HG03045 (cell line): ENCODE measurements around the gene GRK2.

Experiments
- ATAC-seq: cut with Tn5 transposase; IDR thresholded peaks from one replicate; pipeline ENCODE4 v1.9.1; 2021; ENCODE audit warnings: mild to moderate bottlenecking, moderate library complexity; ENCODE audit not compliant: unreplicated experiment

Gene GRK2

DNA sequence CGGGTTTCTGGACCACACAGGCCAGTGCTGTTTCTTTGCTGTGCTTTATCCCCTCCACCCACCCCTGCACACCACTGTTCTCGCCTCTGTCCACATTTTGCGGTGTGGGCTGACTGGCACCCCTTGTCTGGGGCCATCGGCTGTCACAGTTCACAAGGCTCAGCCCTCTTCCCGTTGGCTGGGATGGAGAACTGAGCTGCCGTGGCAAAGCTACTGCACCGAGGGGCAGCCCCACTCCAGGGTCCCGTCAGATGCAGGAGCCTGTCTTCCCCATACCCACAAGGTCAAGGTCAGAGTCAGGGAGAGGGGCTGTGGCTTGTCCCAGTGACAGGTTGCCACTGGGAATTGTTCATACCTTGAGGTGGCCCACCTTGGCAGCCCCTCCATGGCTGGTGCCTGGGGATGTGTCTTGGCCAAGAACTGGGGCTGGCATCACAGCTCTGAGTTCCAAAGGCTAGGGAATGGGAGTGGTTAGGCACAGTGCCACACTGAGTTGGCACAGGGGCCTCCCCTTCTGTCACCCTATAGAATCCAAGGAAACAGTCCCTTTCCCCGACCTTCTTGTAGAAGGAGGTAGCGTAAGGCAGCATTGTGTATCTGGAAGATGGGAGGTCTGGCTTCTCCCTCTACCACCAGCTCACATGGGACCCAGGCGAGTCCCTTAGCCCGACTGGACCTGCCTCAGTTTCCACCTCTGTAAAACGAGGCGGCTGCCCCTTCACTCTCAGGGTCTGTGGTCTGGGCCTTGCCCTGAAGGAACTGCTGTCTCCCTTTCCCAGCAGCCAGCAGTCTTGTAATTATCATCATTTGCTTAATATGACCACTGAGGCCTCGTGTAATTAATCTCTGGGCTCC, 3.4 kb downstream of the GRK2 start:
- no peak for ATAC-seq

DNA sequence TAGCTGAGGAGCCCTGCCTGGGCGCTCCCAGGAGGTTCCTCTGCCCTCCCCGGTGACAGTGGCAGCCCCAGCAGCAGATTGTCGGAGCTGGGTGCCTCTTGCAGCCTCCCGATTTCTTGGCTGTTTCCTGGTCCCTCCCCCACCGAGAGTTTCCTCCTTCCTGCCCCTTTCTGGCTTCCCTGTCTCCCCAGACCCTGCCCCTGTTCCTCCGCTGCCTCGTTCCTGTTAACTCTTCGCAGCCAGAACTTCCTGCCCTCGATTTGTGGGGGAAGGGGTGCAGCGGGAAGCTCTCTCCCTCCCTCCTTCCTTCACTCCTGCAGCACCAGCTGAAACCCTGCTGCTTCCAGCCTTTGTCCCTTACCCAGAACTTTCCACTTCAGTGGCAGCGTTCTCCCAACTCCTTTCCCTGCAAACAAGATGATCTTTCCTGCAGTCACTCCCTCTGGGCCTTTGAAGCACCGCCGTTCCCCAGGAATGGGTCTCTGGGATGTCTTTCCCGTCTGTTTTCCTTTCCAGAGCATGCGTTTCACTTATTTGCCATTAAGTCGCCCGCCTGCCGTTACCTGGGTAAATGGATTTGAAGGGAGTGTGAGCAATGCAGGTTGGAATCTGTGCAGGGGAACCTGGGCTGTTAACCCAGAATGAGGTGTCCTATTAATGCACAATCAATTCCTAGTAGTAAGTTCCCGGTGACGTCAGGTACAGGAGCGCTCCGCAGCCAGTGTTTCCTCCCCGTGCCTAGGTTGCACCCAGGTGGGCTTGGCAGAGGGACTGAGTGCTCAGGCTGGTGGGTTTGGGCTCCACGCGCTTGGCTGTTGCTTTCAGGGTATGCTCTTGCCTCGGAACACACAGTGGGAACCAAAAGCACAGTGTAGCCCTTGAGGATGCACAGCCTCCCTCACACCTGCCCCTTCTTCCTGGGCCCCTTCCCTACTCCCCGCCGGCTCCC, 4.3 kb downstream of the GRK2 start:
- ATAC-seq = no peak

DNA sequence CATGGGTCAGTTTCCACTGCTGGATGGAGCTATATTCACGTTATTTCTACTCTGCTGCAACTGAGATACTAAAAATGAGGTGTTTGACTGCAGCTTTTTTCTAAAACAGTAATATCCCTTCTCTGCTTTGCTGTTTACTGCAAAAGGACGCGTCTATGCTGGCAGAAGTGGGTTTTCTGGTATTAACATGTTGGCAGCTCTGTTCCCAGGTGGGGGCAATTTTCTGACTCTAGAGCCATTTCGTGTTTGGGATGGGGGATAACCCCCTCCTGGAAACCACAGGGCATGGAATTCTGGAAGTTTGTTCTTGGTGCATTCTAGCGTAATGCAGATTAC, 4.9 kb downstream of the GRK2 start:
- ATAC-seq = no peak

DNA sequence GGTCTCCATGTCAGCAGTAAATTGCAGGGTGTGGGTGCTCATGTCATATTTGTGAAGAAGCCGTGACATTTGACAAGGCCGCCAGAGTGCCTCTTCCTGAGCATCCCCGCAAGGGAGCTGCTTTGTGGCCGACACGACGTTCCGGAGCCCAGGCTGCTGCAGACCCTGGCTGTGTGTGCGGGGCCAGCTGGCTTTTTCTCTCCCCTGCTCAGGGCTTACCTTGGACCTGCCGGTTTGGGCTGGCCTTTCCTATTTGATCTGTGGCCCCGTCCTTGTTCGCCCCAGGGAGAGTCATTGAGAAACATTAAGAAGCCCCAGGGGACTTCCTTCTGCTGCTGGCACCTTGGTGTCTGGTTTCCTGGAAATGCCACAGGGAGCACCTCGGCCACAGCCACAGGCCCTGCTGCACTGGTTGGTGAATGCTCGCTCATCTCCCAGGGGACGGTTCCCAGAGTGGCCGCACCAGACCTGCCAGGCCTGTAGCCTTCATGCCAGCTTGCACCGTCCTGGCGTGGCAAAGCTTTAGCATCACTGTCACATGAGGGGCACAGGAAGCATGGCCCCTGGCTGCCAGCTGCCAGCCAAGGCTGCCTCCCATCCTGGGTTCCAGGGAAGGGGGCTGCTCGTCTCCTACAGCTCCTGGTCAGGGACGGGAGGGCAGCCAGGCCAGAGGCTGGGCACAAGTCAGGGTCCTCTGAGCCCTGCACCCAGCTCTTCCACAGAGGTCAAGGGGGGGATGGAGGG, 5.4 kb downstream of the GRK2 start:
- ATAC-seq = no peak

DNA sequence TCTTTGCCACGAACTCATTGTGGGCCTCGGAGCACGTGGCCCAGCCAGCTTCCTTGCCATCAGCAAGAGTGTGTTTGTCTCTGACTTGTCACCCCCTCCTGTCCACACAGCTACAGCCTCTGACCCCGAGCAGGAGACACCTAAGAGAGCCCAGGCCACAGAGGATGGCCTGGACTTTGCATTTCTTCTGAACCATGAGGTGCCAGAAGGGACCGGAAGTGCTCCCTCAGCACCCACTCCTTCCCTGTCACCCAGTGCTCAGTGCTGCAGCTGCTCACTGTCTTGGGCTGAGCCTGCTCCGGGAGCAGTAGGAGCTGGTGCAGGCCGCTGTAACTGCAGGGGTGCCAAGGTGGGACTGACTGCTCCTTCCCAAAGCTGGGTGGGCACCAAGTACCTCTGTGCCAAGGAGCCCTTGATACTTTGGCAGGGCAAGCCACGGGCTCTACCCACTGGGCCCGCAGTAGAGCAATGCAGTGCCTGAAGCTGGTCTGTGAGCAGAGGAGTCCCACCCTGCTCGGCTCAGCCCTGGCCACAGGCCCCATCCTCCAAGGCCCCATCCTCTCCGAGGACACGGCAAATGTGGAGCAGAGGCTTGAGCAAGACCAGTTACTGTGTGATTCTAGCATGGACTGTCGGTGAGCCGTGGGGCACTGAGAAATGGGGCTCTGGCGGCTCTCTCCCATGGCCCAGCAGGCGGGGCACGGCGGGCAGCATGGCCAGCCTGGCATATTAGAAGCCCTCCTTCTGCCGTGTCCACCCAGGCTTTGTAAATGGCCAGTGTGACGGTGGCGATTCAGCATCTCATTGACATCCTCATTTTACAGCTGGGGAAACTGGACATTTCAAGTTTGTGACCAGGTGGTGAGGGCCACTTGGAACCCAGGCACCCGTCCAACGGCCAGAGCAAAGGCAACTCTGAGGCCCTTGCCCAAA, 6.3 kb downstream of the GRK2 start:
- ATAC-seq = no peak

DNA sequence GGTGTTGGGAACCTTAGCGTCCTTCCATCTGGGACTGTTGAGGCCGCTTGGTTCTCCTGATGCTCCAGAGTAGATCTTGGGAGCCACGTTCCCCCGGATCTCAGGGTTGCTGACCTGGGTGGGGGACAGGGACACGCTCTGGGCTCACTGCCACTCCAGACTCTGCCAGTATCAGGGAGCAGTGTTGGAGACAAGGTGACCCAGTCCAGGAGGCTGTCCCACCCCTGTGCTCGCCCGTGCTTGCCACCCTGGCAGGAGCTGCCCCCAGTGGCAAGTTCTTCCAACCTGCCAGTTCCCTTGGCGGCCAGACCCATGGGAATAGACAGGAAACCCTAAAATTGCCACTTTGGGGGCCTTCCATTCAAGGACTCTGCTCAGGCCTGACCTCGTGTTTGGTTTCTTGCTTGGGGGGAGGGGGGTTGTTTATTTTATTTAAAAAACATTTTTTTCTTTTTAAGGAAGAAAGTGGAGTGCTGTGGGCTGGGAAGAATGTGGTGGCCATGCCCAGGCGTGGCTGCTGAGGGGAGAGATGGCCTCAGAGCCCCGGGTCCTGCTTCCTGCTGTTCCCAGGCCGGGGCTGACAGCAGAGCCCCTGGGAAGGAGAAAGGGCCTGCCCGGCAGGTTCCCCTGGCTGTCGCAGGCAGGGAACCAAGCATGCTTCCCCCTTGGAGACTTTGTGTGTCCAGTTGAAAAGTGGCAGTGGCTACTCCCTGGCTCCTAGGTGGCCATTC, 7.2 kb downstream of the GRK2 start:
- ATAC-seq = no peak

DNA sequence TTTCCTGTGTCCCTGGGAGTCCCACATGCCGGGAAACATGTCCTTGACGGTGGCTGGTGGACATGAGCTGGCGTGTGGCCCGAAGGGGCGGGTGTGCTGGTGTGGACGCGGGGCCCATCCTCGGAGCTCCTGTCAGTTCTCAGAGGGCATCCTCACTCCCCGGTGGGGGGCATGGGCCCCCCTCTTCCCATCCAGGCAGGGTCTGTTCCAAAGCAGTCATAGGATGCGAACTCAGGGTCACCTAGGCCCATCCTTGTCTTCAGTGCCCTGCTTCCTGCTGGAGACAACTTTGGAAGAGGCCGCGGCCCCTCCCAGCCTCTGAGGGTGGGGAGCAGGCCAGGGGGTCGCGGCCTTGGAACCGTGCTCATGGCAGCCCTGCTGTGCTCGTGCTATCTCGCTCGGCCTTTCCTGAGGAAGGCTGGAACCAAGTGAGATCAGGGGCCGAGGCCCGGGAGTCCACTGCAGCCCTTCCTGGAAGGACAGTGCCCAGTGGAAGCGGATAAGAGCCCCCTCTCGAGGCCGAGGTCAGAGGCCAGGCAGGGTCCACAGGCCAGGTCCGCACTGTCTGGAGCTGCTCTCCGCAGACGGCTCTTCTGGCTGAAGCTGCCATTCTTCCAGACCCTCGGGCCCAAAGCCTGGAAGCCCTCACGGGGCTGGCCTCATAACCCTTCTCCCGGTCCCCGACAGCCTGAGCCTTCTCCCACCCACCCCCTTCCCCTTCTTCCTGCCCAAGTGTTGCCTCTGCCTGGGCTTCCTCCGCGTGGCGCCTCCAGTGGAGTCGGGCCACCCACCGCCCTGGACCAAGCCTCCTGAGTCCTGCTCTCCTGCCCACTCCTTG, 8.7 kb downstream of the GRK2 start:
- no peak for ATAC-seq

DNA sequence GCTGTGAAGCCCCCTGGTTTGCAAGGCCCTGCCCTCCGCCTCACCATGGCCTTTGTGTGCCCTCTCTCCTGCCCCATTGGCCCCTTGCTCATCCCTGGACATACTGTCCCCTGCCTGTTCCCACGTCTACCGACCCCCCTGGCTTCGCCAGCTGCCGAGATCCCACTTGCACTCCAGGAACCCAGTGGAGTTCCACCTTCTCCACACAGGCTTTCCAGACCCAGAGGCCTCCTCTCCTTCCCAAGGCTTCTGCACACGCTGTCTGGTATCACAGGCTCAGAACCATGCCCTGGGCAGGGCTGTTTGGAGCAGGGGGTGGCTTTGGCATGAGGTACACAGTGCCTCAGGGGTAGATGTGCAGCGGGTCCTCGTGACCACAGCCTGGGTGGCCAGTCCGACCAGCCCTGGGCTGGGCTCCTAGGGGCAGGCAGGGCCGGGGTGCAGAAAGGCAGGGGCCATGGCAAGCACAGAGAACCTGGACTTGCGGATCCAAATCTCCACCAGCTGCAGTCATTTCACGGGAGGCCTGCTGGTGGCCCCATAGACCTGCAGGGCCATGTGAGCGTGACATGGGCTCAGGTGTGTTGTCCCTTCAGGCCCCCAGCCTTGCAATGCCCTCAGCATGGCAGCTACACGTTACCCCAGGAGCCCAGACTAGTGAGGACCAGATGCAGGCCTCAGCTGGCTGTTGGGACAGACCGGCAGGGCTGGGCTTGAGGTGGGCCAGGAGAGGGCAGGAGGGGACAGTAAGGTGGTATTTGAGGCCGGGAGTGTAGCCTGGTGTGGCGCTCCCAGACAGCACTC, 9.5 kb downstream of the GRK2 start:
- ATAC-seq = no peak

DNA sequence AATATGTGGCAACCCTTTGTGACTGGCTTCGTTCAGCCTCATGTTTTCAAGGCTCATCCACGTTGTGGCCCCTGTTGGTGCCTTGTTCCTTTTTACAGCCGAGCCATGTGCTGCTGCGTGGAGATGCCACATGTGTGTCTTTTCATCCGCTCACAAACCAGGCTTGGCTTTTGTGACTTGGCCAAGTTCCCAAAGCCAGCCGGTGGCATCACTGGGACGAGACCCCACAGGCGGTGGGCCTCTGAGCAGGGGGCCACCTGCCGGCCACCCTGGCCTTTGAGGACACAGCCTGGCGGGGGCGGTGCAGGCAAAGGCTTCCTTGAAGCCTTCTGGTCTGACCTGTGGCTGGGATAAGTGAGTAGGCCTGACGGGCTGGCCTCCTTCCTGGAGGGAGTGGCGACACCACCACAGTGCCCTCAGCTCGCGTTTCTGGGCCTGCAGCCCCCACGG, 10.5 kb downstream of the GRK2 start:
- peak; percentile 18 for ATAC-seq

DNA sequence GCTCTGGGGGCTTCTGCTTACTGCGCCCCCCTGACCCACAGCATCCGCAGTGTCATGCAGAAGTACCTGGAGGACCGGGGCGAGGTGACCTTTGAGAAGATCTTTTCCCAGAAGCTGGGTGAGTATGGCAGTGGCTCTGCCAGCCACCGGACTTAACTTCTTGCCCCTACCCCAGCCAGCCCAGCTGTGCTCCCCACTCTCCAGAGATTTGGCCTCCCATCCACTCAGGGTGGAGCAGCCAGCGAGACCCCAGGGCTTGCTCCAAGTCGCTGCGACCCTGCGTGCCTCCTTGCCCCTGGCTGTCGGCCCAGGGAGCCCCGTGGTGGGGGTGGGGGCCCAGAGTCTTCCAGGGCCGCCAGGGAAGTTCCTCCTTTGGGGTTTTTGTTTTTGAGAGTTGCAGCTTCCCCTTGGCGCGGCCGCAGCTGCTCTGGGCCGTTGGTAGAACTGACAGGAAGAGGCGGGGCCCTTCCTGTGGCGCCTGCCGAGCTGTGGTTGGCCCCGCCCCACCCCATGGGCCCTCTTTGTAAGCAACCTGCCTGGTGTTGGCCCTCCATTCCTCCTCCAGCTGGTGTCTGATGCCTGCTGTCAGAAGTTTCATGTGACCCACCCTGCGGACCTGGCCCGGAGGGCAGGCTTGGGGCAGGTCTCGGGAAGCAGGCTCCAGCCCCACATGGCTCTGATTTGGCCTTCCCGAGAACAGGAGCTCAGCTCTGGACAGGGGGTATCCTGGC, 11.1 kb downstream of the GRK2 start:
- peak; percentile 74 for ATAC-seq

DNA sequence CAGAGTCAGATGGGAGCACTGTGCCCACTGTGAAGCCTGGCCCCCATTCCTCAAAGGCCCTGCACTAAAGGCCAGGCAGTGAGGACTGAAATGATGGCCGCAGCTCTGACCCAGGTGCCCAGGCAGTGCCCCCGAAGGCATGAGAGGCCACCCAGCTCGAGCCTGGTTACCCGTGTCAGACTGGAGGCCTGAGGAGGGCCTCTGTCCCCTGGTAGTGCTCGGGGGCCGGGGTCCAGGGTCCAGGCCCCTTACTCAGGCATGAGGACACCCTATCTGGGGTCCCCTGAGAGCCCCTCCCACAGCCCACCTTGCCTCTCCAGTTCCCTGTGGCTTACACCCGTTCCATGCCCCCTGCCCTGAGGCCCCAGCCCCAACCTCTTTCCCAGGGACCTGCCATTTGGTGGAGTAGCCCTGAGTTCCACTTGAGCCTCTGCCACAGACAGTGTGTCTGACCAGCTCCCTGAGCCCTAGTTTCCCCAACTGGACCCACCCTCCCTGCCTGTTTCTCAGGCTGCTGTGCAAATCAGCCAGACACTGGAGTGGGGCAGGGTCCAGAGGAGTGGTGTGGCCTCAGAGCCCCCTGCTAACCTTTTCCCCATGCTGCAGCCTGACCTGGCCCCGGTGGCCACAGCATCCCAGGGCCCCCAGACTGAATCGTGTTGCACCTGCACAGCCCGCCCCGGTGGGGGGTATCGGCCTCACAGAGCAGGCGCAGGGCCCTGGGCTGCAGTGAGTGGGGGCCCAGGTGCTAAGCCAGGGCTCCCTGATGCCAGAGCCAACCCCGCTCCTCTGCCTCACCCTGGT, 12.1 kb downstream of the GRK2 start:
- no peak for ATAC-seq

DNA sequence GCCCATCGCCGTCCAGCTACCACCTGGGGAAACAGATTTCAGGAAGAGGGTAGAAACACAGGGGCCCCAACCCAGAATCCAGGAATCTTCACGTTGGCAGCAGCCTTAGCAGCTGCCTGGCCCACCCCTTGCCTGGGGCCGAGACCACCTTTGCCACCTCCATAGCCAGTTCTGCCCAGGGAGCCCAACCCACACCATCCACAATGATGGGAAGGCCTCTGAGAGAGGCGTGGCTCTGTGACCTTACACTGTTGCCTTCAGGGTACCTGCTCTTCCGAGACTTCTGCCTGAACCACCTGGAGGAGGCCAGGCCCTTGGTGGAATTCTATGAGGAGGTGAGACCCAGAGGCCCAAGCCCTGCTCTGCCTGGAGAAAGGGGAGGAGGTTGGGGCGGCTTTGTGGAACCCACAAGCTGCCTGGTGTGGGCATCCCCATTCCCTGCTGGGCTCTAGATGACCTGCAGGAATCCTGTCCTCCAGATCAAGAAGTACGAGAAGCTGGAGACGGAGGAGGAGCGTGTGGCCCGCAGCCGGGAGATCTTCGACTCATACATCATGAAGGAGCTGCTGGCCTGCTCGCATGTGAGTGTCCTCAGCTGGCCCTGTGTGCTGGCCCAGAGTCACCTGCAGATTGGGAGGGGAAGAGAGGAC, 12.8 kb downstream of the GRK2 start:
- ATAC-seq = no peak

DNA sequence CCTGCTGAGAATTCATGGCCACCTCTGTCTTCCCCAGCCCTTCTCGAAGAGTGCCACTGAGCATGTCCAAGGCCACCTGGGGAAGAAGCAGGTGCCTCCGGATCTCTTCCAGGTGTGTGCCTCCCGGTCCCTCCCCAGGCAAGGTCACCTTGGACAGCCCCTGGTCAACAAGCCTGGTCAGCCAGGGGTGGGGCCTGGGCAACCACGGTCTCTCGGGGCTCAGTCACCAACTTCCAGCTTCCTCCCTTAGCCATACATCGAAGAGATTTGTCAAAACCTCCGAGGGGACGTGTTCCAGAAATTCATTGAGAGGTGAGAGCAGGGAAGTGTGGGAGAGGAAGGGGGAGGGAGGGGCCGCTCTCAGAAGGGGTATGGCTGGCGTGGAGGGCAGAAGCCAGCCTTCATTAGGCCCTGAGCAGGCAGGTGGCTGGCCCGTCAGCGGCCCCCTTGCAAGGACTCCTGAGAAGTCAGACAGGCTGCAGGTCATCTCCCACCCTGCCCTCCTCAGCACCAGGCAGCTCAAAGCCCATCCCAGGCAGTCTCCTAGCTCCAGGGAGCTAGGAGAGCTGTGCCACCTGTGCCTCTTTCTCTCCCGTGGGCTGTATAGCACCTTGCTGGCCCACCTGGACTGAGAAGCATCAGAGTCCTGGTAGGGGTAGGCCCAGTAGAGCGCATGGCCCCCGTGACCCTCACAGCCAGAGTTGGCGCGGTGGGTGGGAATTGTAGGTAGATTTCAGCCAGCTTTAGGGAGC, 13.5 kb downstream of the GRK2 start:
- ATAC-seq = no peak

DNA sequence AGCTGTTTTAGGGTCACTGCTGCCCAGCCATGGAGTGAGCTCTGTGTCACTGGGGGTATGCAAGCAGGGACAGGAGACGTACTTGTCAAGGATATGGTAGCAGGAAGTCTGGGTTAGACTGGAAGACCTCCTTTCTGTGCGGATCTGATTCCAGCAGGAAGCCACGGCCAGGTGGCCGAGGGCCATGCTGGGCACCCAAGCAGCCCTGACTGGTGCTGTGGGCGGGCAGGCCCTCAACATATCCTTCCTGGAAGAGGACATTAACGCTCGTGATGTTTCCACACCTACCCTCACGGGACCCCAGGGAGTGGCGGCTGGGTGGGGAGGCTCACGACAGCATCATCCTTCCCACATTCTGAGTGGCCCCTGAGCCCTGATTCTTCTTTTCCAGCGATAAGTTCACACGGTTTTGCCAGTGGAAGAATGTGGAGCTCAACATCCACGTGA, 14.1 kb downstream of the GRK2 start:
- ATAC-seq = no peak
